Loucy (cell line): ENCODE measurements around the gene WNK2.

ENCODE experiments used
- EZH2phosphoT487 ChIP-seq: fragments of 200-600 bp; IDR thresholded peaks from 2 replicates; pipeline ENCODE4 v1.6.1; 2018; ENCODE audit warnings: antibody characterized with exemption, mild to moderate bottlenecking, moderate library complexity, borderline replicate concordance
- TF ChIP-seq, protein P1 (sequence below): fragments of 200-600 bp; sonication (generic); conservative IDR thresholded peaks from 2 replicates; pipeline ENCODE4 v1.5.1; 2014; ENCODE audit warnings: mild to moderate bottlenecking, antibody characterized with exemption, low read length

DNA sequence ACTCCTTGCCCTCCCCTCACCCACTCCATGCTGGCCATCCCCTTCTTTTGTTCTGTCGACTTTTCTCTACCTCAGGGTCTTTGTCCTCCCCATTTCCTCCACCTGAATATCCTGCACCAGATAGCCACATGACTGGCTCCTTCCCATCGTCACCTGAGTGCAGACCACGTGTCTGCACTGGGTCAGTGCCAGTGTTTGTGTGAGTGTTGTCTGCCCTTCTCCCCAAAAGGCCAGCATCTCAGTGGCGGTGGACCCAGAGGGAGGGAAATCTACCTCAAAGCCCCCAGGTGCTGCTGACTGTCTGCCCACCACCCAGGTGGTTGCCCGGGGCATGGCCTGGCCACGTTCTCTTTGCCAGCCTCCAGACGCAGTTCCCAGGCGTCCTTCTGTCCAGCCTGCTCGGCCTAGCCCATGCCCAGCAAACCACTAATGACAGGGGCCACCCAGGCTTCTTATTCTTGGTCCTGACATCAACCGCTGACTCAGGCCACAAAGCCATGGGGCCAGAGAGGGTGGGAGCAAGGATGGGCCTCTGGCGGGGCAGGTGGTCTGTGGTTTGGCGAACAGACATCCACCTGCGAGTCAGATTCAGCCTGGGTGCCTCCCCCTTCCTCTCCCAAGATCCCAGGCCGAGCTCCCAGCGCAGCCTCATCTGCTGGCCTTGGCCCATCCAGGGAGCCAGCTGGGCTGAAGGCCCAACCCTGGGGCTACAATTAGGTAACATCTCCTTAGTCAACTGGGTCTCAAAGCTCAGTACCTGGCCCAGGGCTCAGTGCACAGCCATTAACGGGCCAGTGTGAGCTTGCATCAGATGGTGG lies 44.4 kb upstream of the WNK2 start:
- TF ChIP-seq, protein P1, sequence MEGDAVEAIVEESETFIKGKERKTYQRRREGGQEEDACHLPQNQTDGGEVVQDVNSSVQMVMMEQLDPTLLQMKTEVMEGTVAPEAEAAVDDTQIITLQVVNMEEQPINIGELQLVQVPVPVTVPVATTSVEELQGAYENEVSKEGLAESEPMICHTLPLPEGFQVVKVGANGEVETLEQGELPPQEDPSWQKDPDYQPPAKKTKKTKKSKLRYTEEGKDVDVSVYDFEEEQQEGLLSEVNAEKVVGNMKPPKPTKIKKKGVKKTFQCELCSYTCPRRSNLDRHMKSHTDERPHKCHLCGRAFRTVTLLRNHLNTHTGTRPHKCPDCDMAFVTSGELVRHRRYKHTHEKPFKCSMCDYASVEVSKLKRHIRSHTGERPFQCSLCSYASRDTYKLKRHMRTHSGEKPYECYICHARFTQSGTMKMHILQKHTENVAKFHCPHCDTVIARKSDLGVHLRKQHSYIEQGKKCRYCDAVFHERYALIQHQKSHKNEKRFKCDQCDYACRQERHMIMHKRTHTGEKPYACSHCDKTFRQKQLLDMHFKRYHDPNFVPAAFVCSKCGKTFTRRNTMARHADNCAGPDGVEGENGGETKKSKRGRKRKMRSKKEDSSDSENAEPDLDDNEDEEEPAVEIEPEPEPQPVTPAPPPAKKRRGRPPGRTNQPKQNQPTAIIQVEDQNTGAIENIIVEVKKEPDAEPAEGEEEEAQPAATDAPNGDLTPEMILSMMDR = no peak
- TF ChIP-seq EZH2phosphoT487 = no peak
